IMR-90 (cell line): Measurements from ENCODE around the gene DYNC1H1. TPM values are rescaled to one million over a fixed set of nuclear protein-coding genes. Genes with fewer than 3 reads are reported as not detected.

Source experiments
- ATAC-seq: fragments of 200-7000 bp; cut with Tn5 transposase; 2 replicates; pipeline ENCODE4 v1.9.1; 2020; ENCODE audit warnings: low read depth, mild to moderate bottlenecking, moderate library complexity
- BruUV-seq: library from RNA; stranded (reverse); fragments of 400-500 nt; replicated peaks from 2 replicates; lab custom pipeline; 2021; lab: Mats Ljungman, UMichigan
- CTCF ChIA-PET: fragments of 300-600 bp; formaldehyde crosslinking; extraction: SDS; loops from one replicate; lab custom pipeline; 2021; ENCODE audit warnings: antibody characterized with exemption; lab: Yijun Ruan, JAX
- POLR2A ChIA-PET: fragments of 300-600 bp; sonication (Branson Sonifier 250); formaldehyde crosslinking; loops from one replicate; lab custom pipeline; 2022; ENCODE audit warnings: antibody characterized with exemption; ENCODE audit not compliant: unreplicated experiment; lab: Charles Lee
- DNase-seq: peaks from one replicate; pipeline ENCODE4 v3.0.0; 2013
- H2AFZ ChIP-seq: replicated peaks from 2 replicates; pipeline ENCODE3; 2013; ENCODE audit warnings: low read length, mild to moderate bottlenecking; ENCODE audit not compliant: poor library complexity
- H2AK5ac ChIP-seq: 2 replicates; pipeline ENCODE4 v1.6.1; 2013; ENCODE audit warnings: low read depth, low read length, inconsistent platforms
- H2AK9ac ChIP-seq: replicated peaks from 2 replicates; pipeline ENCODE3; 2013; ENCODE audit warnings: mild to moderate bottlenecking, low read depth, low read length, moderate library complexity; ENCODE audit not compliant: poor library complexity
- H2BK120ac ChIP-seq: 2 replicates; pipeline ENCODE4 v1.6.1; 2013; ENCODE audit warnings: low read depth, low read length, inconsistent platforms
- H2BK15ac ChIP-seq: 3 replicates; pipeline ENCODE4 v1.6.1; 2013; ENCODE audit warnings: low read depth, low read length, inconsistent platforms
- H2BK20ac ChIP-seq: 2 replicates; pipeline ENCODE4 v1.6.1; 2013; ENCODE audit warnings: low read depth, mild to moderate bottlenecking, inconsistent platforms, low read length, moderate library complexity
- H2BK5ac ChIP-seq: 2 replicates; pipeline ENCODE4 v1.6.1; 2013; ENCODE audit warnings: mild to moderate bottlenecking, low read depth, low read length, inconsistent platforms; ENCODE audit not compliant: poor library complexity, severe bottlenecking
- H3K14ac ChIP-seq: replicated peaks from 2 replicates; pipeline ENCODE4 v1.6.1; 2013; ENCODE audit warnings: low read depth, low read length, inconsistent platforms
- H3K18ac ChIP-seq: 2 replicates; pipeline ENCODE4 v1.6.1; 2013; ENCODE audit warnings: low read depth, low read length, control low read depth
- H3K23ac ChIP-seq: 2 replicates; pipeline ENCODE4 v1.6.1; 2013; ENCODE audit warnings: low read depth, low read length, inconsistent platforms
- H3K27ac ChIP-seq: 2 replicates; pipeline ENCODE4 v1.5.1; 2013; ENCODE audit warnings: mild to moderate bottlenecking, control low read depth, low read length; ENCODE audit not compliant: insufficient read depth
- H3K27me3 ChIP-seq: 2 replicates; pipeline ENCODE4 v1.6.1; 2013; ENCODE audit warnings: low read length; ENCODE audit not compliant: control insufficient read depth, insufficient read depth
- H3K36me3 ChIP-seq: 2 replicates; pipeline ENCODE4 v1.6.1; 2013; ENCODE audit warnings: low read length, mixed read lengths; ENCODE audit not compliant: control insufficient read depth, insufficient read depth
- H3K4ac ChIP-seq: 2 replicates; pipeline ENCODE4 v1.6.1; 2013; ENCODE audit warnings: low read depth, low read length, inconsistent platforms
- H3K4me1 ChIP-seq: 2 replicates; pipeline ENCODE4 v1.6.1; 2013; ENCODE audit warnings: low read length, mixed read lengths; ENCODE audit not compliant: control insufficient read depth, insufficient read depth
- H3K4me2 ChIP-seq: 2 replicates; pipeline ENCODE4 v1.6.1; 2013; ENCODE audit warnings: low read depth, mild to moderate bottlenecking, control low read depth, low read length, moderate library complexity
- H3K4me3 ChIP-seq: 2 replicates; pipeline ENCODE4 v1.5.1; 2013; ENCODE audit warnings: low read depth, mild to moderate bottlenecking, control low read depth, low read length, moderate library complexity; ENCODE audit not compliant: insufficient read depth
- H3K56ac ChIP-seq: 2 replicates; pipeline ENCODE4 v1.6.1; 2013; ENCODE audit warnings: low read length, inconsistent platforms; ENCODE audit not compliant: insufficient read depth; ENCODE audit errors: extremely low read depth
- H3K79me1 ChIP-seq, 2 experiments: 2 replicates each; pipeline ENCODE4 v1.6.1; 2013; ENCODE audit warnings: low read length in 2 of 2, inconsistent platforms in 1 of 2, low read depth in 1 of 2
- H3K9ac ChIP-seq: 2 replicates; pipeline ENCODE4 v1.6.1; 2013; ENCODE audit warnings: low read depth, low read length, control low read depth
- H3K9me1 ChIP-seq: 2 replicates; pipeline ENCODE4 v1.6.1; 2013; ENCODE audit warnings: low read length, inconsistent platforms; ENCODE audit not compliant: insufficient read depth
- H3K9me3 ChIP-seq: 2 replicates; pipeline ENCODE4 v1.6.1; 2013; ENCODE audit warnings: low read length; ENCODE audit not compliant: control insufficient read depth, insufficient read depth
- H4K20me1 ChIP-seq: 2 replicates; pipeline ENCODE4 v1.6.1; 2013; ENCODE audit warnings: low read length, inconsistent platforms; ENCODE audit not compliant: insufficient read depth
- H4K5ac ChIP-seq: 2 replicates; pipeline ENCODE4 v1.6.1; 2013; ENCODE audit warnings: mild to moderate bottlenecking, low read depth, low read length, control low read depth
- H4K8ac ChIP-seq, 2 experiments: 2 replicates each; pipeline ENCODE4 v1.6.1; 2013; ENCODE audit warnings: low read depth in 2 of 2, low read length in 2 of 2, control low read depth in 1 of 2, inconsistent platforms in 1 of 2
- H4K91ac ChIP-seq: 2 replicates; pipeline ENCODE4 v1.6.1; 2013; ENCODE audit warnings: low read depth, low read length, inconsistent platforms; ENCODE audit not compliant: insufficient read depth
- BHLHE40 ChIP-seq: fragments of 150-350 bp; IDR thresholded peaks from 2 replicates; pipeline ENCODE4 v1.6.1; 2016; ENCODE audit warnings: mild to moderate bottlenecking, low read depth, low read length
- CEBPB ChIP-seq: IDR thresholded peaks from 2 replicates; pipeline ENCODE4 v1.6.1; 2012; ENCODE audit warnings: low read depth, low read length, improper control_type of control experiment
- CHD1 ChIP-seq: IDR thresholded peaks from 2 replicates; pipeline ENCODE4 v1.6.1; 2012; ENCODE audit warnings: low read depth, low read length, improper control_type of control experiment
- CTCF ChIP-seq: conservative IDR thresholded peaks from 2 replicates; pipeline ENCODE4 v1.5.1; 2012; ENCODE audit warnings: mild to moderate bottlenecking, low read depth, low read length, improper control_type of control experiment
- ELK1 ChIP-seq: fragments of 150-350 bp; IDR thresholded peaks from 2 replicates; pipeline ENCODE4 v1.6.1; 2016; ENCODE audit warnings: low read depth, mild to moderate bottlenecking, low read length, moderate library complexity, borderline replicate concordance
- FOS ChIP-seq: fragments of 150-350 bp; IDR thresholded peaks from 2 replicates; pipeline ENCODE4 v1.6.1; 2016; ENCODE audit warnings: low read depth, low read length
- MAFK ChIP-seq: IDR thresholded peaks from 2 replicates; pipeline ENCODE4 v1.6.1; 2012; ENCODE audit warnings: low read depth, low read length, improper control_type of control experiment
- MAZ ChIP-seq: IDR thresholded peaks from 2 replicates; pipeline ENCODE4 v1.6.1; 2012; ENCODE audit warnings: low read depth, mild to moderate bottlenecking, low read length, improper control_type of control experiment, moderate library complexity, borderline replicate concordance
- RFX5 ChIP-seq: IDR thresholded peaks from 2 replicates; pipeline ENCODE4 v1.8.0; 2012; ENCODE audit warnings: low read depth, mild to moderate bottlenecking, low read length, moderate library complexity
- USF2 ChIP-seq: fragments of 150-350 bp; IDR thresholded peaks from 2 replicates; pipeline ENCODE4 v1.6.1; 2017; ENCODE audit warnings: mild to moderate bottlenecking, antibody characterized with exemption, low read length, low read depth
- WGBS, 2 experiments: methylation state at CpG; one replicate each; pipeline versions ENCODE4 v1.1.5 to v1.1.7; 2013; ENCODE audit warnings: missing lambda C conversion rate in 2 of 2; ENCODE audit not compliant: insufficient read length in 1 of 2; ENCODE audit errors: extremely low coverage in 2 of 2; 5-methylcytosine and 5-hydroxymethylcytosine counted together
- dilution Hi-C: fragments of 300-500 bp; cut with HindIII; formaldehyde crosslinking; loops from one replicate; pipeline ENCODE4 v1.14.3; 2018; ENCODE audit warnings: low sequenced_read_pairs; ENCODE audit not compliant: unreplicated experiment
- in situ Hi-C: fragments of 300-500 bp; cut with MboI; formaldehyde crosslinking; loops from 3 replicates; pipeline ENCODE4 v1.14.3; 2019; ENCODE audit warnings: low sequenced_read_pairs, inconsistent platforms, mixed read lengths
- intact Hi-C: fragments of 100-400 bp; cut with micrococcal nuclease; formaldehyde crosslinking; loops from 2 replicates; pipeline ENCODE4 v1.10.0; 2022
- polyA plus RNA-seq, 3 experiments: library from polyadenylated mRNA; depleted of rRNA; stranded (reverse); fragments of >200 nt; gene quantifications; 2 replicates each; pipeline ENCODE4 v1.2.3, GENCODE V29; 2012; ENCODE audit warnings: low replicate concordance in 1 of 3
- total RNA-seq: library from RNA; depleted of rRNA; stranded (reverse); fragments of >200 nt; gene quantifications from 2 replicates; pipeline ENCODE4 v1.2.3, GENCODE V29; 2012

Gene DYNC1H1
- total and polyA plus RNA-seq, 2 of the 4 experiments (the other 2 are of a cell fraction), result 240 to 670 TPM

- TF ChIP-seq USF2, result peak; percentile 54
- TF ChIP-seq FOS, result 0 out of 2 replicates have a peak, but pooled peaks have one; percentile 22
Observed at GRCh38 chr14:102086972-102087761, 122.8 kb downstream of the DYNC1H1 start, which contains the start of gene HSP90AA1 (continued).

- Histone ChIP-seq H2BK5ac (peak overlapping the region; percentile 96), H2BK20ac (no peak overlapping the region), H3K9me3 (no peaks in the 10 kb centered on the region), H3K4me2 (peak overlapping the region; percentile 95), H3K18ac (peak overlapping the region; percentile 82), H3K27ac (peak overlapping the region; percentile 96), H2AFZ (peak overlapping the region; percentile 99), H3K4ac (peak overlapping the region; percentile 88), H2AK5ac (peak overlapping the region; percentile 83), H3K79me1 (peaks cover 12 to 33% of the 10 kb centered on the region in 2 experiments), H3K36me3 (peaks cover 26% of the 10 kb centered on the region), H3K9me1 (no peaks in the 10 kb centered on the region; the same call in 1 of the 2 replicates), H3K23ac (peak overlapping the region; percentile 95), H3K27me3 (no peaks in the 10 kb centered on the region), H4K20me1 (peaks cover 34% of the 10 kb centered on the region), H4K91ac (peak overlapping the region; percentile 82), H4K8ac (peak overlapping the region; percentile 94 to 97), H2BK15ac (no peak overlapping the region), H3K4me3 (peak overlapping the region; percentile 84), H3K14ac (peak overlapping the region; percentile 88), H3K4me1 (peaks cover 10% of the 10 kb centered on the region), H4K5ac (peak overlapping the region; percentile 90), H3K56ac (peak overlapping the region; percentile 89), H2BK120ac (peak overlapping the region; percentile 85; the same call in 1 of the 2 replicates), H2AK9ac (peak overlapping the region; percentile 86), H3K9ac (peak overlapping the region; percentile 95)
- WGBS, 2 experiments, result no CpG with 5 or more reads among the region's 11 CpGs
- TSS peak; percentile 44 for BruUV-seq
- ChIA-PET CTCF (no interaction called here), POLR2A (no interaction called here)
- dilution Hi-C loops, result no loop called here
- intact Hi-C loops, result loop anchor here (1.0 to 2.0 kb wide), 4 partner anchors 25 to 227 kb away; no protein-coding TSS in a partner anchor
- in situ Hi-C loops, result loop anchor here (25.0 kb wide), 1 partner anchor 225 kb away; the partner anchor contains the start of genes MOK and ZNF839
- ATAC-seq (no peak), DNase-seq (no peak)
- no peak for TF ChIP-seq MAZ
- no peak for TF ChIP-seq BHLHE40
- no peak for TF ChIP-seq MAFK
- TF ChIP-seq CHD1, result no peak
- no peak for TF ChIP-seq CEBPB
- TF ChIP-seq RFX5, result no peak
- no peak for TF ChIP-seq FOS
- TF ChIP-seq CTCF, result no peak
- no peak for TF ChIP-seq ELK1
- no peak for TF ChIP-seq USF2
Observed at GRCh38 chr14:102087762-102088011, 123.3 kb downstream of the DYNC1H1 start.
